KBM-7 (cell line): ENCODE measurements around the gene ZFHX3.
A peak's percentile ranks its signal among the peaks of the same experiment; 100 is the strongest.
"Not testable (repeated sequence)": the region's sequence is repeated elsewhere in the genome, so short reads cannot be mapped to it uniquely, and the experiment has no call there.

Source experiments
- DNase-seq: peaks from one replicate; pipeline ENCODE4 v3.0.0-alpha.2; 2015
- in situ Hi-C: fragments of 300-500 bp; cut with MboI; formaldehyde crosslinking; loops from 2 replicates; pipeline ENCODE4 v1.14.3; 2020; ENCODE audit warnings: low sequenced_read_pairs, low pct_unique_long_range_greater_than_20kb, mixed read lengths

ZFHX3 gene

DNA sequence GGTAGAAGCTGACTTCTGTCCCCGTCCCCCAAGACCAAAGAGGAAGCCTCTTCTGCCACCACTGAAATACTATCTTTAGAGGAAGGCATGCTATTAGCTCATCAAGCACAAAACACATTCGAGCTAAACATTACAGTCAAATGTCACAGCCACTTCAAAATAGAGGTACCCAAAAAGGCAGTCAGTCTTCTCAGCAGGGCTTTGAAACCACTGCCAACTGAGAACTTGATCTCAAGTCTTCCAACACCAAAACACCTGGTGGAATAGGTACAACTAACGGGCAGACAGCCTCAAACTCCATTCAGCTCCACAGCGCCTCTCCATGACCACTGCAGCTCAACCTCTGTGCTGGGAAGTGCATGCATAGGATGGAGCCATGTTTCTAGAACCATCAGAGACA lies 36.0 kb downstream of the ZFHX3 start:
- in situ Hi-C loops = no loop called here
- DNase-seq = no peak

DNA sequence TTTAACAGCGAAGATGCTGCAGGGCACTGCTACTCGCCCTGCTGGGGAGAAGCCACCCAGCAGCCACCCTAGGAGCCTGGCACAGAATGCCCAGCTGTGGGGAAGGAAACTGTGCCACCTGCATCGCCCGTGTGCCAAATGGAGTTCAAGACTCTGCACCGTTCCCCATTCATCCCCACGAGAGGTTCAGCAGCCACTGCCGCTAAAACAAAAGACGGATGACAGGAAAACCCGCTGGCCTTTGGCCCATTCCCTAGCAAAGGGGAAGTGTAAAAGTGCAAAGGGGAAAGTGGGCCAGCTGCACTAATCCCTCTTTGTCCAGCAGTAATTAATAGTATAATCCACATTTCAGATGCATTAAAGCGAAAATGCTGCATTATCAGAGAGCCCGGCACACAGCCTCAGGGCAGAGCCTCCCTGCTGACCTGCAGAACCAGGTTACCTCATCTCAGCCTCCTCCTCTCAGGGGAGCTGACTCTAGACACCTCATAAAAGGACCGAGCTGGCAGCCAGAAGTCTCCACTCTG lies 37.7 kb downstream of the ZFHX3 start:
- in situ Hi-C loops = no loop called here
- DNase-seq = peak; percentile 35

DNA sequence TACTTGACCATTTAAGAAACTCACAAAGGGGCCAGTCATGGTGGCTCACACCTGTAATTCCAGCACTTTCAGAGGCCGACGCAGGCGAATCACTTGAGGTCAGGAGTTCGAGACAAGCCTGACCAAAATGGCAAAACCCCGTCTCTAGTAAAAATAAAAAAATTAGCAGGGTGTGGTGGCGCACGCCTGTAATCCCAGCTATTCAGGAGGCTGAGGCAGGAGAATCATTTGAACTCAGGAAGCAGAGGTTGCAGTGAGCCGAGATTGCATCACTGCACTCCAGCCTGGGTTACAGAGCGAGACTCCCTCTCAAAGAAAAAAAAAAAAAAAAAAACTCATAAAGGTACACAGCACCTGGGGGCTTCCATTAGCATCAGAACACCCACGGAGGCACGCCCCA lies 38.2 kb downstream of the ZFHX3 start:
- DNase-seq, in situ Hi-C loops: not testable (repeated sequence)

DNA sequence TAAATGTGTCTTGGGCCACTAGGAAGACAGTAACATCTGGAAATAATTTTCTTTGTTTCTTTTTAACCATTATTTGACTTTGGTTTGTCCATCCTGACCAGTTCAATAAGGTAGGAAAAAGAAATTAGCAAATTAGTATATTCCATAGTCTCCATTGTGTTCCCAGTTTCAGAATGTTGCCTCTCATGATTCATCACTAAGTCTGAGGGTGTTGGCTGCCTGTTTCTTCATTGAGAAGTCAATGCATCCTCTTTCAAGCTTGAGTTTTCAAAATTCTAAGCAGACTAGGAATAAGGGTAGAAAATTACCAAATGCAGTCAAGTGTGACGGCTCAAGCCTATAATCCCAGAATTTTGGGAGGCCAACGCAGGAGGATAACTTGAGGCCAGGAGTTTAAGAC lies 41.9 kb downstream of the ZFHX3 start:
- no peak for DNase-seq
- in situ Hi-C loops = no loop called here

DNA sequence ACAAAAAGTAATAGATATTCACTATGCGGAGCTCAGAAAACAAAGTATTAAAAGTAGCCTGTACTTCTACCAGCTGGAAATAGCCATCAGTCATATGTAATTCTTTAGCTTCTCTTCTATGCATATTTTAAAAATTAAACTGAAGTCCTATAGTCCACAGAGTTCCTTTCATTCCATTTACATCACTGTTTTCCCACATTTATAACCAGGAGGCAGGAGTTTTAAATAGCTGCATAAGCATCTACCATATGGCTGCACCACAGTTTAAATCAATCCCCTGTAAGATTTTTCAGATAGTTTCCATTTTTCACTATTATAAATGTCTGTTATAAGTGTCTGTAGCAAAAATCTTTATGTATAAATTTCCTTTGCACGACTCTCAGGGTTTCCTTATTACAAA lies 45.1 kb downstream of the ZFHX3 start:
- DNase-seq = no peak
- in situ Hi-C loops = no loop called here

DNA sequence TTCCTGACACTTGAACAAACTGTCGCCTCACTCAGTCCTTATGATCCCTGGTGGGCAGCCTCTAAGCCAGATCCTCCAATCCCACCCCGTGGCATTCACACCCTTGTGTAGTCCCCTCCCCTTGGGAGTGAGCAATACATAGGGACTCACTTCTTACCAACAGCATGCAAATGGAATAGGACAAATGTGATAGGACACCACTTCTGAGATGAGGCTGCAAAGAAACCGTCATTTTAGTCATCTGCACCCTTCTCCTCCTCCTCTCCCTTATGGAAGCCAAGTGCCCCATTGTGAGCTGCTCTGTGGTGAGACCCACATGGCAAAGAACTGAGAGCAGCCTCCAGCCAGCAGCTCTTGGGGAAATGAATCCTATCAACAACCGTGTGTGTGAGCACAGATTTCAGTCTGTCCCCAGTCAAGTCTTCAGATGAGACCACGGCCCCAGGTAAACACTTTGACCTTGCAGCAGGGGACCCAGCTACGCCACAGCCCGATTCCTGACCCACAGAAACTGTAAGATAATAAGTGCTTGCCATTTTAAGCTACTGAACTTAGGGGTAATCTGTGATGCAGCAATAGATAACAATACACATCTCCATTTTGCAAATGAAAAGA lies 46.9 kb downstream of the ZFHX3 start:
- in situ Hi-C loops = no loop called here
- no peak for DNase-seq

DNA sequence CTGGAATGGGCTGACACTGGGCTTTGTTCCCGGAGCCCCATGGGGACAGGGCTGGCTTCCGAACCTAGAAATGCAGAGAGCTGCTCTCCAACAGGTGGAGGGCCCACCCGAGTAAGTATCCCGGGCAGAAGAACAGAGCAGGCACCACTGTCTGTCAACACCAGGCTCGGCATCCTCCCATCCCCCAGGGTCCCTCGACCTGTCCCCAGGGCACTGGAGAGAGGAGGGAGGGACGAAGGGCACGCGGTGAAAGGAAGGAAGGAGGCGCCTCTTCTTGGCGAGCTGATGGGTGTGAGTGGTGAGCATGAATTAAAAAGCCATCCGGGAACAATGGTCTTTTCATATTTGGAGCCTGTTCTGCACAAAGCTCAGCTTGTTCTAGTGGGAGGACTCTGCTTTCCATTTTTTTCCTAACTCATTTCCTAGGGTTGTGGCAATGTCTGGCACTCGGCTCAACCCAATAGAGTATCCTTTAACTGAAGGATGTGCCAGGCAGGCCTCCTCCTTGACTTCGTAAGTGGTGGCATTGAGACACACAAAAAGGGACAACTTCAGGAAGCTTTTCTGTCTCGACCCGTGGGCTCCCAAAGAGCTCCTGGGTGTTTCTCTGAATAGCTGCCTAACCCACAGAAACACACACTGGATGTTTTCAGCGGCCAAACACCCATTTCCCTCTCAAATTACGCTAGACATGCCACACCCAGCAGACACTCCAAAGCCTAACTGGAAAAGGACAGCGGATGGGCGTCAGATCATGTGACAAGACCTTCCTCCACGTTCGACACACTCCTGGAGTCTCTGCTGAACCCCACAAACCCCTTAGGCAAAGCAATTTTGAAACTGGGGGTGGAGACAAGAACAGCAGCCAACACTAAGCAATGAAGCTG lies 47.7 kb downstream of the ZFHX3 start:
- DNase-seq = no peak
- in situ Hi-C loops = no loop called here

DNA sequence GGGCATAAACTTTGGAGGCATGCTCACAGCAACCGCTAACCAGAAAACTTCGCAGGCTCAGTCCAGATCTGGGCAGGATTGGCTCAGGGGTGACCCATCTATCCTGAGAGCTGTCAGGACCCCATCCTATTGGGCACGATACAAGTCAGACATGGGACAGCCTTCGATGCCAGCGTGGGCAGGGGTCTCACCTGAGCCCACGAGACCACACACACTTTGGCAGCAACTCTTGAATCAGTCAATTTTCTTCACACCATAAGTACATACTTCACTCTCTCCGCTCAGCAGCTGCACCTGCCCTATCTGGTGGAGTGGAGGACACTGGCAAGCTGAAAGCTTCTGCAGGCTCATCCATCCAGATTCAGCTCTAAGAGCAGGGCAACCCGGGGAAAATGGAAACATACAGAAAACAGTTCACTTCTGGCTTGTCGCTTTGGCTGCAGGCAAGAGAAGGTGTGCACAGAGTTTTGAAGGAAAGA lies 48.3 kb downstream of the ZFHX3 start:
- no peak for DNase-seq
- in situ Hi-C loops = no loop called here

DNA sequence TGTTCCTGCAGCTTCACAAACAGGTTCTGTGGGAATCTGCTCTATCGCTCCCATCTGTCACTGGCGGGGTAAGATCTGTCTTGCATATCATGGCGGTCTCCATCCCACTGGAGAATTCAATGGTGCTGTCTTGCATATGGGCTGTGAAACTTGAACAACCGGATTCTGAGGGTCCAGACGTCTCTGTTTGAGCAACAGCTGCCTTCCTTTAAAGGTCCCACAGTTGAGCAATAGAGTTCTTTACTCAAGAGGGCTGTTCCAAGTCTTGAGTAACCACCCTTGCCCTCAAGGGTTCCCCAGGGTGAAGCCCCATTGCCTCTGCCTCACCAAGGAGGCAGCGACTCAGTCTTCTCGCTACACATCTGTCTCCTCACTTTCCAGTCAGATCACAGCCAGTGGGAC lies 50.8 kb downstream of the ZFHX3 start:
- no peak for DNase-seq
- in situ Hi-C loops = no loop called here

DNA sequence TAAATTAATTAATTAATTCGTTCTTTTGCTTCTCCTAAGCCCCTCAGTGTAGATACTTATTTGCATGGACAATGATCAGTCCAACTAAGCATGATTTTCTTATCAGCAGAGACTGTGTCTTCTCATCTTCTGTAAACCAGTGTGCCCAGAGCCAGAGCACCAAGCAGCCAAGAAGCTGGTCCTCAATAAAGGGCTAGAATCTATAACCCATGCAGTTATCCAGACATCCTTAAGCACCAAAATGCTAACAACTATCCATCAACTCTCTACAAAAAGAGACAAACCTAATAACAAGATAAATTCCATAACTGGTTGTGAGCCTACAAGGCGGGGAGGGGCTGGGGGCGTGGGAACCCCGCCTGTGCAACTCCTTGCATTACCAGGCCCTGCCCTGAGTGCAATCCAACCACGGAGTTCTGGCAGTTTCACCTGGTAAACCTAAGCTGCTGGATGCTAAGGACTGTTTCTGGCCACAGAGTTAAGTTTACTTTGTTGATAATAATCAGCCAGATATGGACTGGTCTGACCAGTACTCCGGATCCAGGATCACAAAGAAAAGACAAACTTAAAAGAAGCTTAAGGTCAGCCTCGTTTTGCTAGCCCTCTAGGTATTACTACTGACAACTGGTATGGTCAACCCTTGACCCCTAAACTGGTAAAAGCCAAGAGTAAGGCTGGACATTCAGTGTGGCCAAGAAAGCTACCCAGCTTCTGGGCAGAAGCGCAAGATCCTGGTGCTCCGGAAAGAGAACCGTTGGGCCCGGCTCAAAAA lies 51.5 kb downstream of the ZFHX3 start:
- no peak for DNase-seq
- in situ Hi-C loops = no loop called here

DNA sequence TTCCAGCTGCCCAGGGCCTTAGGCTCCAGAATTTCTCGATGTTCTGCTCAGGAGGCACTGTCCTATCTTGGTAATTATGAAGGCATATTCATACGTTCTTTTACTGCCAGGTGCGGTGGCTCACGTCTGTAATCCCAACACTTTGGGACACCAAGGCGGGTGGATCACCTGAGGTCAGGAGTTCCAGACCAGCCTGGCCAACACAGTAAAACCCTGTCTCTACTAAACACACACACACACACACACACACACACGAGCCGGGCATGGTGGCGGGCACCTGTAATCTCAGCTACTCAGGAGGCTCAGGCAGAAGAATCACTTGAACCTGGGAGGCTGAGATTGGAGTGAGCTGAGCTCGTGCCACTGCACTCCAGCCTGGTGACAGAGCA lies 52.1 kb downstream of the ZFHX3 start:
- in situ Hi-C loops, DNase-seq: not testable (repeated sequence)

DNA sequence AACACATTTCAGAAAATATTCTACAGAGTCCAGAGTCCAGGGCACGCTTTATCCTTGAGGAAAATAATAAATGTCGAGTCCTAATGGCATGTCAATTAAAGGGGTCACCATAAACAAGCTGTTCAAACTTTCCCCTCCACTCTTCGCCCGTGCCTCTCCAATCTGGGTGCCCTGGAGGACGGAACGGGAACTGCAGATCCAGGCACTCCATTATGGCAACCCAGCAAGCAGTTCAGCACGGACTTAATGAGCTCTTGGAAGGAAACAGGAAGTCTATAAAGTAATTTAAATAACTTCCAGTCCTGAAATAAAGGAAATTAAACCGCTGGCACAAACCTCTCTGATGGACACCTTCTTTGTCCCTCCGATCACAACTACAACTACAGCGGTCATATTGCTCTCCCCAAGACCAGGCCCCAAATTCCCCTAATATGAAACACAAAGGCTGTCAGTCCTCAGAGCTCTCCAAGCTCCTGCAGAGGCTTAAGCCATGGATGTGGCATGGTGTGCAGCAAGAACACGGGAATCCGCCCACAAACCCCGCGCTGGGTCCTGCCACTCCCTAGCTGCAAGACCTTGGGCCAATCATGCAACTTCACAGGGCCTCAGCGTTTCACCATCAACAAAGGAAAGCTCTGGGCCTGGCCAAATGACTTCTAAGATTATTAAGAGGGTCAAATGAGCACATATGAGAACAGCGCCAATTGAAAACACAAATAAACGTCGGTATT lies 52.6 kb downstream of the ZFHX3 start:
- DNase-seq = peak; percentile 69
- in situ Hi-C loops = no loop called here

DNA sequence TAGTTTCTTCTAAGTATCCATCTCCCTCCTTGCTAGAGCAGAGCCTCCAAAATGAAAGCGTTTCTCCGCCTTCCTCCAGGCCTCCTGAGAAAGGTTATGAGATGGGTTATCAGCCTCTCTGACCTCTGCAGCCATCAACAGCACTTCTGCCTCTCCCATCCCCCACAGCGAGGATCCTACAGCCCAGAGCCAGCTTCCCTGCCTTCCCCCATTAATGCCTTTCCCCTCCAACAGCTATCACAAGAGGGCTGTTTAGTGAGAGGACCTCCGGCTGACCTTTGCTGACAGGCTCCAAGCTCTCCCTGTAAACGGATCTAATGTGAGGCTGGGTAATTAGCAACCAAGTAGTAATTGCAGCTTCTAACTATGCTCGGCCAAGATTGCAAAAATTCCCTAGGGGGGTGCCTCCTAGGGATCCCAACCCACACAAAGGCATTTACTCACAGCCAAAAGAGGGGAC lies 55.8 kb downstream of the ZFHX3 start:
- in situ Hi-C loops = no loop called here
- DNase-seq = no peak

DNA sequence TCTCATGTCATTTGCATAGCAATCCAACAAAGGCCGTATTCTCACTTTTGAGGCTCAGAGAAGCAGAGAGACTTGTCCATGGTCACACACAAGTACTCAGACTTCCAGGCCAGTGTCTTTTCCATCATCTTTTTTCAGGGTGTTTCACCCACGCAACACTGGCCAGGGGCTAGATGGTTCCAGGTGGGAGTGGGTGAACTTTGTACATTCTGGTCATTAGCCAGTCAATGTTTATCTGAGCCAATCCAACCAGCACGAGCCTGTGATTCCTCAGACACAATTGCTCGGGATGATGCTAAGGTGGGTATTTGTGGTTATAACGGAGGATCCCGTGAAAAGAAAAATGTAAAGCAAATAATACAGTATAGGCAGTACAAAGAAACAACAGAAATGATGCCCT lies 56.3 kb downstream of the ZFHX3 start:
- in situ Hi-C loops = no loop called here
- no peak for DNase-seq

DNA sequence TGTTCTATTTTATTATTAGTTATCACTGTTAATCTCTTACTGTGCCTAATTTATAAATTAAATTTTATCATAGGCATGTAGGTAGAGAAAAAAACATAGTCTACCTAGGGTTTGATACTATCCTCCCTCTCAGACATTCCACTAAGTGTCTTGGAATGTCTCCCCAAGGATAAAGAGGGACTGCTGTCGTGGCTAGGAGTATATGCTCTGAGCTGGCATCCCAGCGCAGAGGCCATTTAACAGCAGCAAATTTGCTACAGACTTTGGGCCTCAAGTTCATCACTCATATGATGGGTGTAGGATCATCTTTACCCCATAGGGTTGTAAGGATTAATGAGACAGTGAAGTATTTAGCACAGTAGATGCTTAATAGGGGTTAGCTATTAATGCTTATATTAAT lies 56.7 kb downstream of the ZFHX3 start:
- in situ Hi-C loops = no loop called here
- DNase-seq = no peak

DNA sequence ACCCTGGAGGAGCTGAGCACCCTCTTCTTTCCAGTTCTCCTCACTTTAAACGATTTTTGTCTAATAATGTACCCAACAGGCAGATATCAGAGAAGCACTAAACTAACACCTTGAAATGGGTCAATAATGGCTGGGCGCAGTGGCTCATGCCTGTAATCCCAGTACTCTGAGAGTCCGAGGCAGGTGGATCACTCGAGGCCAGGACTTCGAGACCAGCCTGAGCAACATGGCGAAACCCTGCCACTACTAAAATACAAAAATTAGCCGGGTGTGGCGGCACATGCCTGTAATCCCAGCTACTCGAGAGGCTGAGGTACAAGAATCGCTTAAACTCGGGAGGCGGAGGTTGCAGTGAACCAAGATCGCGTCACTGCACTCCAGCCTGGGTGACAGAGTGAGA lies 57.4 kb downstream of the ZFHX3 start:
- in situ Hi-C loops = no loop called here
- DNase-seq = no peak

DNA sequence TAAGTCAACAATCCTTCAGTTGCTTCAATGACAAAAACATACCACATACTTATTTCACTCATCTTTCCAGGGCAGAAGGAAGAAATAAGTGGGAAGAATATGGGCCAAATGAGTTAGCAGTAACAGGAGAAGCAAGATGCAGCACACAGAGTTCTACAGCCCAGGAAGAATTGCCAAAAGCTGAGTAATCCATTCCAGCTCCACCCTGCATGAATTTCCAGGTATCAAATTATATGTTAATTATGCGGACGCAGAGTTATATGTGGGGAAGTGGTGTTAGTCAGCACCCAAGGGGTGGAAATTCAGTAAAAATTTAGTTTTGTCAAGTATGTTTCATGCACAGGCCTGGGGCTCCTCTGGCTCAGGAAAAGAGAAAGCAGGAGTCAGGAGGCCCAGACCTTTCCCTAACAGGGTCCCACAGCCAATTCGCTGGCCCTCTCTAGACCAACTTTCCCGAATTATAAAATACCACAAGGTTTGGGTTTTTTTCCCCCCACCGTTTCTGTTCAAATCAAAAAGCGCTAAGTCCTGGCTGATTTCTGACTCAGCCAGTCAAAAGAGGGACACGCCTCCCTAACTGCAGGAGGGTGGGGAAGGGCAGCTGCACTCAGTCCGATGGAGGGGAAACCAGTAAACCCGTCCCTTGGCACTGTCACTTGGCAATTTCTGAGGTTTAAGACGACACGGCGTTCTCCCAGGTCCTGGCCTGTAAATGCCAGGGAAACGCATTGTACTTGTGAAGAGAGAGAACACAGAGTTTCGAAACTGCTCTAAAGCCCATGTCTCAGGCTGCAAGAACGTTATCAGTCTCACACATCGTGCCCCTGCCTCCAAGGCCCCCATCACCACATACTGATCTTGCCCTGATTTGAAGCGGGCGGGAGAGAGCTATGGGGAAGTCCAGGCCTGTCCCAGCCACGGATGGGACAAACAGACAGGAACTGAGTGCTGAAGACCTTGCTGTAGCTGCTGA lies 58.1 kb downstream of the ZFHX3 start:
- in situ Hi-C loops = no loop called here
- peak; percentile 80 for DNase-seq

DNA sequence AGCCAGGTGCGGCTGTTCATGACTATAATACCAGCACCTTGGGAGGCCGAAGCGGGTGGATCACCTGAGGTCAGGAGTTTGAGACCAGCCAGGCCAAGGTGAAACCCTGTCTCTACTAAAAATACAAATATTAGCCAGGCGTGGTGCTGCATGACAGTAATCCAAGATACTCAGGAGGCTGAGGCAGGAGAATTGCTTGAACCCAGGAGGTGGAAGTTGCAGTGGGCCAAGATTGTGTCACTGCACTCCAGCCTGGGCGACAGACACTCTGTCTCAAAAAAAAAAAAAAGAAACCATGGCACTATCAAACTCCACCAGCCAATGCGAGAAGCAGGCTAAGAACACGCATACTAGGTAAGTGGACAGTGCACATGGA lies 58.7 kb downstream of the ZFHX3 start:
- DNase-seq, in situ Hi-C loops: not testable (repeated sequence)
